Activated T-cell treated with anti-CD3 and anti-CD28 coated beads for 48 hours (primary cell): ENCODE data around the gene CTNNA3.
A peak's percentile ranks its signal among the peaks of the same experiment; 100 is the strongest.

ENCODE experiments used
- DNase-seq: peaks from one replicate; pipeline ENCODE4 v3.0.0-alpha.2; 2020; ENCODE audit warnings: low read depth

Gene CTNNA3

GRCh38 chr10:66292922-66293321 lies 1403.1 kb downstream of the CTNNA3 start:
- no peak for DNase-seq

GRCh38 chr10:66292456-66292855 lies 1403.5 kb downstream of the CTNNA3 start:
- DNase-seq, result no peak

- no peak for DNase-seq
Observed at GRCh38 chr10:66291133-66291532, 1404.9 kb downstream of the CTNNA3 start.

DNA sequence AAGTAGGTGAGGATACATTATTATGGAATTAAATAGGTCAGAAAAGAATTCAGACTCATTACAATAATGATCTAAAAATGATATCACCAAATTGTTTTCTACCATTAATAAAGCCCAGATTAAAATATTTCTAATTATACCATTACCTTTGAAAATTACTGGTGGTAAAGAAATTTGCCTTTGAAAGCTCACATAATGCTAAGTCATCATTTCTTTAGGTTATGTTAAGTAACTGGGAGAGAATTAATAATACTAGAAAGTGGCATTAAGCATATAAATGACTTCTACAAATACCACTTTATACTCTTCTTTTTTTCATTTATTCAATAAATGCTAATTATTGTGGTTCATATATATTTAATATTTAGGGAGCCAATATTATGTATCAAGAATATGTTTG lies 1411.4 kb downstream of the CTNNA3 start:
- DNase-seq, result no peak

- no peak for DNase-seq
Observed at GRCh38 chr10:66283874-66284464, 1412.0 kb downstream of the CTNNA3 start.

GRCh38 chr10:66283064-66283463 lies 1412.9 kb downstream of the CTNNA3 start:
- no peak for DNase-seq

DNA sequence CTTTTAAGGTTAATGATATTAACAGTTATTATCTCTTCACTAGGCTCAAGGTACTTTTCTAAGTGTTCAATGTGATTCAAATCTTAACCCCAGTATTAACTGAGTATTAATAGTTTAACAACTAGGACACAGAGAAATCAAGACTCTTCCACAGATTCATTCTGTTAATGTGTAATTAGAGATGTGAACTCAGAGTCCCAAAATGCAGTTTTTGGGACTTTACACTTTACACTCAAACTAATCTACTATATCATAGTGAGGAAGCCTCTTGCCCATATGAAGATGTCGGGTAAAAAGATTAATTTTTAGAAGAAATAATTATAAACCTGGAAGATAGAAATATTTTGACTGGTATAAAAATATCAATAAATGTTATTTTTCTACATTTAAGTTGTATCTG lies 1414.7 kb downstream of the CTNNA3 start:
- no peak for DNase-seq

DNA sequence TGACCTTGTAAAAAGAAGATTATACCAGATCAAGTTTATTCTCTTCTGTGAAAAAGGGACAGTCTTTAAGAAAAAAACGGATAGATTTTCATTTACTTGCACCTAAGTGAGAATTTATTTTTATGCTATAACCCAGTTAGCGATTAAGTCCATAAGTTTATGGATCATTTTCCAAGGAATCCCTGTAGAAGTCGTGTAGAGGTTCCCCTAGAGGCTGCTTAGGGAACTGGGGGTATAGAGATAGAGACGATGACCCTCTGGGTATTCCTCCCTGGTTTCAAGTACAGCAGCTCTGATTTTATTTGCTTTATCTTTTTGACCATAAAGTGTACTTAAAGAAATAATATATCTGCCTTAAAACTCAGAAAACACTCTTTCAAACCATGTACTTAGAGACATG lies 1418.5 kb downstream of the CTNNA3 start:
- DNase-seq, result no peak

- DNase-seq, result no peak
Observed at GRCh38 chr10:66273966-66274519, 1422.0 kb downstream of the CTNNA3 start.

- DNase-seq, result no peak
Observed at GRCh38 chr10:66265398-66265797, 1430.6 kb downstream of the CTNNA3 start.

DNA sequence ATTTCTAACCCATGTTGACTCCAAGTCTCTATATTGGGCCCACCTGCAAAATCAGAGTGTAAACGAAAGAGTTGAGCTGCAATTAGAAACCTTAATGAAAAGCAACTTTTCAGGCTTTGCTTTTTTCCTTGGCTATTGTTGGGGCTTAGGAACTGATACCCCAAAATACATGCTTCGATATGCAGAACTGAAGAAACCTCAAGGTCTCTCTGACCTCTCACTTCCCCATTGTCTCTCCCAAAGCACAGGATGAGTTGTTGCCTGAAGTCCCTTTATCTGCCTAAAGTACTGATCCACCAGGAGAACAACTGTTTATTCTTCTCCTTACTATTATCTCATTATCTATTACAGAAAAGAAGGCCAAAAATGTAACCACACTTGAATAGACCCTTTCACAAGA lies 1436.2 kb downstream of the CTNNA3 start:
- DNase-seq, result no peak

DNA sequence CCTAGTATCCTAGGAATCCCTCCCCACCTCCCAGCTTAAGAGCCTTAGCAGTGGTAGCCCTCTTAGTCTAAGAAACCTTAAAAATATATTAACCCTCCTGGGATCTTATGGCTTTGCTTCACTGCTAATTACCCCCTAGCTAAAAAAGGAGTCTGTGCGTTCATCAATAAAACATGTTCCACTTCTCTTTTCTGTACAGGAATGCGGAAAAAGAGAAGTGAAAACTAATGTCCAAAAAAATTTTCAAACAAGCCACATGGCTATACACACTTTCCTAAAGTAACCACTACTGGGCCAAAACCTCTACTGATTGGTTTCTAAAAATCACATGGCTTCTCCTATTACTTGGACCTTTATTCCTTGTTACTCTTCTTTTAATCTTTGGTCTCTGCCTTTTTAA lies 1437.3 kb downstream of the CTNNA3 start:
- no peak for DNase-seq

DNA sequence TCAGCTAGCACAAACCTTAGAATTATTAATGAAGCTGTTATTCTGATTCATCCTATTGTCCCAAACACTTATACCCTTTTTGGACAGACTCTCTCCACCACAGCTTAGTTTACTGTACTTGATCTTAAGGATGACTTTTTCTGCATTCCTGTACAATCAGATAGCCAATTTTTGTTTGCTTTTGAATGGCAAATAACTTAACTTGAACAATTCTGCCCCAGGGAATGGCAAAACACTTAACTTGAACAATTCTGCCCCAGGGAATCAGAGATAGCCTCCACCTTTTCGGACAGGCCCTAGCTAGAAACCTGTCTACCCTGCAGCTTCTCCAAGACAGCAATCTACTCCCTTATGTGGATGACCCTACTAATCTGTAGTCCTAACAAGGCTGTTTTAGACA lies 1438.2 kb downstream of the CTNNA3 start:
- DNase-seq, result no peak

DNA sequence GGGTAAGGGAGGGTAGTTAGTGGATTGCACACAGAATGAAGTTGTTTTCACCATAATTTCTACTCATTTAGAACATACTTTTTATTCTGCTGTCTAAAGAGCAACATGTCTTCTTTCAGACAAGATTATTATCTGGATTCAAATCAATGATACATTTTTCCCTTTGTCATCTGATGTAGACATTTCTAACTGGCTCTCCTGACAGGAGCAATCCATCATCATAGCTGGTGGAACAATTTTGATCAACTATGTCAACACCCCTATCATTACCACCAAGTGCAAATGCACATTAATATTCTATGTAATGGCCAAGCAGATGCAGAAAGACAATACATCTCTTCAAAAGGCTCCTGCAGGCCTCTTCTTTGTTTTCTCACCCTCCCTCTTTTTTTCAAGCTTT lies 1443.0 kb downstream of the CTNNA3 start:
- DNase-seq, result no peak

DNA sequence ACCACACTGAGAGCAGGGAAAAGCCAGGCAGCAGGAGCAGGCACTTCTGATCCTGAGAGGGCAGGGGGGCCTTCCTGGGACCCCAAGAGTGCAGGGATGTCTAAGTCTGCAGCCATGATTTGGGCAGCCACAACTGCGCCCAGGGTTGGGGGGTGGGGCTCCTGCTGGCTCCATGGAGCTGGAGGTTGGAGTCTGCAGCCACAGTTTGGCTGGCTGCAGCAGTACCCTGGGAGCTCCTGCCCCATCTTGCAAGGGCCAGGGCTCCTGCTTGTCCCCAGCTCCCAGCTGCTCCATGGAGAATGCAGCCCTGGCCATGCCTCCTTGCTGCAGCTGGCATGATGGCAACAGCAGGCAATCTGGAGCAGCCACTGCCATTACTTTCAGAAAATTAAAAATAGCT lies 1449.8 kb downstream of the CTNNA3 start:
- no peak for DNase-seq

GRCh38 chr10:66244953-66245352 lies 1451.0 kb downstream of the CTNNA3 start:
- no peak for DNase-seq

DNA sequence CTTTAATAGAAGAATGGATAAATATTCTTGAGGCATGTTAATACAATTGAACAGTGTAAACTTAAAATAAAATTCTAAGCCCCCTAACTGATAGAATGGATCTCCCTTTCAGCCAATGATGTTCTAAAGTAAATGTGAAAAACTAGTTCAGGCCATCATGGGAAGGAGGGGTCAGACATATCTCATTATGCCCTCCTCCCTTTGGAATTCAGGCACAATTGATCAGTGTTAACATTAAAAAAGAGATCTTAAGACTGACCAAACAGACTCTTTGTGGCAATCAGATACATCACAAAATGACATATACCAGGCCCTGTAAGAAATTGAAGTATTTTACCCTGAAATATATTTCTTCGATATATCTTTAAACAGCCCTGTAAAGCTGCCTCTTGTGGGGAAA lies 1453.1 kb downstream of the CTNNA3 start:
- no peak for DNase-seq

DNA sequence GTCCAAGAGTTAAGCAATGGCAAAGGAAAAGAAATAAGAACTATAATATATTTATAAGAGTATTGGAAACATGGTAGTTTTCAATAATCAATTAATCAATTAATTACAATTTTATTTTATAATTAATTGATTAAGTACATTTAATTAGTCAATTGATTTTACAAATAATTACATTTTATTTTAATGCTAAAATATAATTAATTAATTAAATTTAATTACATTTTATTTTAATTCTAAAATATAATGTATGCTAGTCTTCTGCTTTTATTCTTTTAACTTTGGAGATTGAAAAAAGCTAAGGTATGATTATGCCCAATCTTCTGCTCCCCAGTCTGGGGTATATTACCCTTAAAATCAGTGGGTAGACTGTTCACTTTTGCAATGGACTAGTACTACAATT lies 1456.9 kb downstream of the CTNNA3 start:
- no peak for DNase-seq

DNA sequence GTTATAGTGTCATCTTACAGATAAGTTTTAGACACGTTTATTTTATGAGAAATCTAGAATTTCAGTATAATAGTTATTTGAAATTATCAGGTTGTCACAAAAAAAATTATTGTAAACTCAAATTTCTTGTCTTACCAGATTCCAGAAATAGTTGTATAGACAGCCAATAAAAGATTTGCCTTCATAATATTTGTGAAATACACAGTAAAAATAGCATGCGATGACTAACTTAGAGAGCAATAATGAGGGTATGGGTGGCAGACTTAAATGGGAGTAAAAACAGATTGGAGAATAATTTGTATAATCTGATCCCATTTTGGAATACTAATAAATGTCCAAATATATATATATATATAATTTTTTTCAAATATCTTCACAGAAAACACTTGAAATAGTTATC lies 1457.7 kb downstream of the CTNNA3 start:
- DNase-seq, result no peak

- DNase-seq, result no peak
Observed at GRCh38 chr10:66234872-66235271, 1461.1 kb downstream of the CTNNA3 start.

DNA sequence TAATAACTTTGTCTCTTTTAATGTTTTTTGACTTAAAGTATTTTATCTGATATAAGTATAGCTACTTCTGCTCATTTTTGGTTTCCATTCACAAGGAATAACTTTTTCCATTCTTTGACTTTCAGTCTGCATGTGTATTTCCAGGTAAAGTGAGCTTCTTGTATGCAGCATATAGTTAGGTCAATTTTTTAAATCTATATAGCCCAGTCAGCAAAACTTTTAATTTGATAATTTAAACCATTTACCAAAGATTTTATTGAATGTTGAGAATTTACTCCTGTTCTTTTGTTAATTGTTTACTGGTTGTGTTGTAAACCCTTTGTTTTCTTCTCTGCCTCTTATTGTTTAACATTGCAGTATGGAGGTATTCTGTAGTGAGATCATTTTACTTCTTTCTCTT lies 1467.1 kb downstream of the CTNNA3 start:
- DNase-seq, result no peak

DNA sequence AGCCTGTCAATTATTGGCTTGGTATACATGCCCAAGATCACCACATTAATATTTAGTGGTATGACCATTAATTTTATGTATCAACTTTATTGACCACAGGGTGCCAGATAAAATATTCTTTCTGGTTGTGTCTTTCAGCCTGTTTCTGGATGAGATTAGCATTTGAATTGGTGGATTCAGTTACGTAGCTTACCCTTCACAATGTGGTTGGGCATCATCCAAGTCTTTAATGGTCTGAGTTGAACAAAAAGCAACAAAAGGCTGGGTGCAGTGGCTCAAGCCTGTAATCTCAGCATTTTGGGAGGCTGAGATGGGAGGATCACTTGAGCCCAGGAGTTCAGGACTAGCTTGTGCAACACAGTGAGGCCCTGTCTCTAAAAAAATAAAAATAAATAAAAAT lies 1472.3 kb downstream of the CTNNA3 start:
- DNase-seq, result no peak

GRCh38 chr10:66222462-66223046 lies 1473.4 kb downstream of the CTNNA3 start:
- DNase-seq, result no peak

DNA sequence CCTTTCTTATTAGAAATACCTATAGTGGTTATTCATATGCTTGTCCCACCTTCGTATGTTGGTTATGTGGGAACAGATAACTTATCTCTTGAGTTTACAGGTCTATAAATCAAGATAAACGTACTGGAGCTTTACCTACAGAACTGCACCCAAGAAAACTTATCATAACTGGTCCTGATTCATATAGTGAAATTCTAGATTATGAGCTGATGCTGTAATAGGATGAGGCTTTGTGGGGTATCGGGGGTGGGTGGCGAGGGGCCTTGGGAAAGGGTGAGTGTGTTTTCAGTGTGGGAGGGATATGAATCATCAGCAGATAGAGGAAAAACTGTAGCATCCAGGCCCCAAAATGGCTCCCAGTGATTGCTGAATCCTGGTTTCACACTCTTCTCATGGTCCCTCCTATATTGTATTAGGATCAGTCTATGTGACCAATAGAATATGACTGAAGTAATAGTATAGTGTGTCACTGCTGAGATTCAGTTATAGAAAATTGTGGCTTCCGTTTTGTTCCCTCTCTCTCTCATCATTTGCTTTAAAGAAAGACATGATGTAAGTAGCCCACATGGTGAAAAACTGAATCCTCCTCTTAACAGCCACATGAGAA lies 1476.9 kb downstream of the CTNNA3 start:
- DNase-seq, result peak; percentile 12
